Stimulated activated naive B cell treated with anti-CD40 and anti-IgM and Interleukin-4, amounts not matched to agents 10 μg/mL and 1 μg/mL and 100 μg/mL, for 72 hours (primary cell): ENCODE measurements around the gene TBC1D16.

Experiments used
- ATAC-seq, 2 donors: fragments of 150-1000 bp; cut with Tn5 transposase; replicated peaks; 2 replicates each; pipeline ENCODE4 v1.10.0; 2021; ENCODE audit warnings: moderate library complexity in 1 of 2
- DNase-seq: peaks from one replicate; pipeline ENCODE4 v3.0.0; 2021
- H3K27ac Mint-ChIP-seq: one replicate; pipeline ENCODE4 v1.8.0; 2022; ENCODE audit warnings: mild to moderate bottlenecking, mixed read lengths
- H3K27me3 Mint-ChIP-seq, 2 donors: one replicate each; pipeline ENCODE4 v1.8.0; 2022; ENCODE audit warnings: mixed read lengths in 2 of 2
- H3K36me3 Mint-ChIP-seq, 2 donors: one replicate each; pipeline ENCODE4 v1.8.0; 2022; ENCODE audit warnings: mixed read lengths in 2 of 2, mild to moderate bottlenecking in 1 of 2
- H3K4me1 Mint-ChIP-seq, 2 donors: one replicate each; pipeline ENCODE4 v1.8.0; 2022; ENCODE audit warnings: mixed read lengths in 2 of 2, mild to moderate bottlenecking in 1 of 2
- H3K4me3 Mint-ChIP-seq, 2 donors: one replicate each; pipeline ENCODE4 v1.8.0; 2022; ENCODE audit warnings: mild to moderate bottlenecking in 2 of 2, mixed read lengths in 2 of 2, moderate library complexity in 1 of 2
- H3K9me3 Mint-ChIP-seq, 2 donors: one replicate each; pipeline ENCODE4 v1.8.0; 2022; ENCODE audit warnings: mixed read lengths in 2 of 2, mild to moderate bottlenecking in 1 of 2

Gene TBC1D16

GRCh38 chr17:79987187-79987934, 48.3 kb downstream of the TBC1D16 start:
- ATAC-seq (no peak), DNase-seq (no peak)
- Mint-ChIP-seq H3K36me3 (no peaks in the 10 kb centered on the region), H3K4me3 (no peak overlapping the region), H3K27ac (no peak overlapping the region), H3K9me3 (no peaks in the 10 kb centered on the region), H3K4me1 (peaks cover 6 to 10% of the 10 kb centered on the region in 2 donors), H3K27me3 (peaks cover 1 to 7% of the 10 kb centered on the region in 2 donors)

- Mint-ChIP-seq H3K27me3 (peaks cover 0 to 5% of the 10 kb centered on the region in 2 donors), H3K36me3 (no peaks in the 10 kb centered on the region), H3K4me3 (no peak overlapping the region), H3K4me1 (peaks cover 3 to 5% of the 10 kb centered on the region in 2 donors), H3K9me3 (no peaks in the 10 kb centered on the region), H3K27ac (no peak overlapping the region)
- no peak for DNase-seq
- no peak for ATAC-seq
Measured at GRCh38 chr17:79986411-79987186, 49.1 kb downstream of the TBC1D16 start.

GRCh38 chr17:79985943-79986391, 49.7 kb downstream of the TBC1D16 start:
- H3K9me3 Mint-ChIP-seq, result no peaks in the 10 kb centered on the region
- H3K36me3 Mint-ChIP-seq, result no peaks in the 10 kb centered on the region
- H3K4me1 Mint-ChIP-seq, result peaks cover 0 to under 1% of the 10 kb centered on the region in 2 donors
- H3K27ac Mint-ChIP-seq, result no peak overlapping the region
- ATAC-seq (no peak), DNase-seq (no peak)
- no peak overlapping the region for H3K4me3 Mint-ChIP-seq
- H3K27me3 Mint-ChIP-seq, result peaks cover 0 to 5% of the 10 kb centered on the region in 2 donors

- H3K36me3 Mint-ChIP-seq, result no peaks in the 10 kb centered on the region
- no peaks in the 10 kb centered on the region for H3K4me1 Mint-ChIP-seq
- DNase-seq, result no peak
- H3K9me3 Mint-ChIP-seq, result no peaks in the 10 kb centered on the region
- no peak overlapping the region for H3K4me3 Mint-ChIP-seq
- peaks cover 0 to 1% of the 10 kb centered on the region in 2 donors for H3K27me3 Mint-ChIP-seq
- no peak overlapping the region for H3K27ac Mint-ChIP-seq
- no peak for ATAC-seq
Measured at GRCh38 chr17:79985361-79985942, 50.2 kb downstream of the TBC1D16 start.

GRCh38 chr17:79984877-79985276, 50.8 kb downstream of the TBC1D16 start:
- DNase-seq (no peak), ATAC-seq (no peak)
- no peaks in the 10 kb centered on the region for H3K4me1 Mint-ChIP-seq
- no peaks in the 10 kb centered on the region for H3K9me3 Mint-ChIP-seq
- H3K27ac Mint-ChIP-seq, result no peak overlapping the region
- H3K4me3 Mint-ChIP-seq, result no peak overlapping the region
- H3K36me3 Mint-ChIP-seq, result no peaks in the 10 kb centered on the region
- H3K27me3 Mint-ChIP-seq, result no peaks in the 10 kb centered on the region

- no peak for ATAC-seq
- no peaks in the 10 kb centered on the region for H3K9me3 Mint-ChIP-seq
- no peak for DNase-seq
- H3K4me3 Mint-ChIP-seq, result no peak overlapping the region
- H3K36me3 Mint-ChIP-seq, result no peaks in the 10 kb centered on the region
- H3K27me3 Mint-ChIP-seq, result no peaks in the 10 kb centered on the region
- no peaks in the 10 kb centered on the region for H3K4me1 Mint-ChIP-seq
- no peak overlapping the region for H3K27ac Mint-ChIP-seq
Measured at GRCh38 chr17:79984045-79984840, 51.4 kb downstream of the TBC1D16 start.

- ATAC-seq, result no peak
- Mint-ChIP-seq H3K9me3 (no peaks in the 10 kb centered on the region), H3K4me3 (no peak overlapping the region), H3K27me3 (no peaks in the 10 kb centered on the region), H3K4me1 (no peaks in the 10 kb centered on the region), H3K27ac (no peak overlapping the region), H3K36me3 (no peaks in the 10 kb centered on the region)
- DNase-seq, result no peak
Measured at GRCh38 chr17:79983456-79983855, 52.2 kb downstream of the TBC1D16 start.

- Mint-ChIP-seq H3K4me3 (no peak overlapping the region), H3K27me3 (no peaks in the 10 kb centered on the region), H3K27ac (no peak overlapping the region), H3K9me3 (no peaks in the 10 kb centered on the region), H3K36me3 (no peaks in the 10 kb centered on the region), H3K4me1 (no peaks in the 10 kb centered on the region)
- ATAC-seq, result no peak
- no peak for DNase-seq
Measured at GRCh38 chr17:79982986-79983385, 52.7 kb downstream of the TBC1D16 start.

- DNase-seq, result no peak
- ATAC-seq, result no peak
- Mint-ChIP-seq H3K27me3 (no peaks in the 10 kb centered on the region), H3K4me3 (no peak overlapping the region), H3K4me1 (no peaks in the 10 kb centered on the region), H3K36me3 (no peaks in the 10 kb centered on the region), H3K27ac (no peak overlapping the region), H3K9me3 (no peaks in the 10 kb centered on the region)
Measured at GRCh38 chr17:79981661-79982101, 54.0 kb downstream of the TBC1D16 start.

GRCh38 chr17:79981090-79981489, 54.6 kb downstream of the TBC1D16 start:
- ATAC-seq (no peak), DNase-seq (no peak)
- H3K9me3 Mint-ChIP-seq, result no peaks in the 10 kb centered on the region
- no peaks in the 10 kb centered on the region for H3K4me1 Mint-ChIP-seq
- H3K27me3 Mint-ChIP-seq, result no peaks in the 10 kb centered on the region
- H3K36me3 Mint-ChIP-seq, result no peaks in the 10 kb centered on the region
- H3K4me3 Mint-ChIP-seq, result no peak overlapping the region
- no peak overlapping the region for H3K27ac Mint-ChIP-seq

- no peak for ATAC-seq
- Mint-ChIP-seq H3K4me3 (no peak overlapping the region), H3K4me1 (no peaks in the 10 kb centered on the region), H3K27ac (no peak overlapping the region), H3K36me3 (no peaks in the 10 kb centered on the region), H3K27me3 (no peaks in the 10 kb centered on the region), H3K9me3 (no peaks in the 10 kb centered on the region)
- DNase-seq, result no peak
Measured at GRCh38 chr17:79980246-79981043, 55.2 kb downstream of the TBC1D16 start.

- Mint-ChIP-seq H3K9me3 (no peaks in the 10 kb centered on the region), H3K4me1 (no peaks in the 10 kb centered on the region), H3K27ac (no peak overlapping the region), H3K27me3 (no peaks in the 10 kb centered on the region), H3K4me3 (no peak overlapping the region), H3K36me3 (no peaks in the 10 kb centered on the region)
- ATAC-seq (no peak), DNase-seq (no peak)
Measured at GRCh38 chr17:79979816-79980215, 55.9 kb downstream of the TBC1D16 start.

- ATAC-seq, result no peak
- H3K27me3 Mint-ChIP-seq, result no peaks in the 10 kb centered on the region
- no peaks in the 10 kb centered on the region for H3K9me3 Mint-ChIP-seq
- H3K27ac Mint-ChIP-seq, result no peak overlapping the region
- no peaks in the 10 kb centered on the region for H3K36me3 Mint-ChIP-seq
- H3K4me3 Mint-ChIP-seq, result no peak overlapping the region
- no peaks in the 10 kb centered on the region for H3K4me1 Mint-ChIP-seq
- no peak for DNase-seq
Measured at GRCh38 chr17:79979221-79979741, 56.4 kb downstream of the TBC1D16 start.
